Common myeloid progenitor, CD34-positive (primary cell): ENCODE data around the gene KCNA10.
A peak's percentile ranks its signal among the peaks of the same experiment; 100 is the strongest.

Experiments used
- CTCF ChIA-PET: fragments of 350-600 bp; sonication (Branson Sonifier 250); formaldehyde crosslinking; loops from one replicate; lab custom pipeline; 2021; ENCODE audit warnings: antibody characterized with exemption; lab: Charles Lee
- POLR2A ChIA-PET: fragments of 350-600 bp; sonication (Branson Sonifier 250); formaldehyde crosslinking; loops from one replicate; lab custom pipeline; 2021; ENCODE audit warnings: antibody characterized with exemption; lab: Charles Lee
- DNase-seq, 3 donors: peaks; one replicate each; pipeline versions ENCODE4 v3.0.0 to v3.0.0-alpha.2; 2013
- H3K27ac ChIP-seq, 2 experiments: 1 replicate in 1 of 2; 2 replicates in 1 of 2; pipeline ENCODE4 v1.7.0; 2013; ENCODE audit warnings: inconsistent platforms in 2 of 2, low read length in 2 of 2, mild to moderate bottlenecking in 2 of 2, low read depth in 1 of 2, moderate library complexity in 1 of 2; ENCODE audit not compliant: severe bottlenecking in 2 of 2, insufficient read depth in 1 of 2, poor library complexity in 1 of 2
- H3K27me3 ChIP-seq, 5 experiments: replicated peaks in 2 of 5; 1 replicate in 3 of 5; 2 replicates in 2 of 5; pipeline versions ENCODE4 v1.6.1 to v1.7.0; 2013; ENCODE audit warnings: low read length in 4 of 5, mild to moderate bottlenecking in 2 of 5, moderate library complexity in 2 of 5, inconsistent platforms in 1 of 5; ENCODE audit not compliant: insufficient read depth in 5 of 5, control insufficient read depth in 4 of 5
- H3K36me3 ChIP-seq, 4 experiments: 1 replicate in 2 of 4; 2 replicates in 2 of 4; pipeline versions ENCODE4 v1.6.1 to v1.7.0; 2013; ENCODE audit warnings: low read length in 3 of 4, control low read depth in 1 of 4, mild to moderate bottlenecking in 1 of 4; ENCODE audit not compliant: control insufficient read depth in 4 of 4, insufficient read depth in 4 of 4
- H3K4me1 ChIP-seq, 4 experiments: 1 replicate in 3 of 4; 2 replicates in 1 of 4; pipeline versions ENCODE4 v1.6.1 to v1.7.1; 2013; ENCODE audit warnings: low read length in 3 of 4, mild to moderate bottlenecking in 3 of 4, control low read depth in 1 of 4, inconsistent platforms in 1 of 4, moderate library complexity in 1 of 4; ENCODE audit not compliant: control insufficient read depth in 4 of 4, insufficient read depth in 4 of 4; ENCODE audit errors: control extremely low read depth in 1 of 4
- H3K4me3 ChIP-seq, 7 experiments: 1 replicate in 4 of 7; 2 replicates in 3 of 7; pipeline versions ENCODE4 v1.5.1 to v1.7.0; 2013; ENCODE audit warnings: mild to moderate bottlenecking in 7 of 7, low read length in 6 of 7, moderate library complexity in 6 of 7, inconsistent platforms in 2 of 7, low read depth in 2 of 7, control low read depth in 1 of 7; ENCODE audit not compliant: insufficient read depth in 4 of 7, control insufficient read depth in 1 of 7; ENCODE audit errors: extremely low read depth in 1 of 7
- H3K9me3 ChIP-seq, 5 experiments: 1 replicate in 4 of 5; 2 replicates in 1 of 5; pipeline versions ENCODE4 v1.6.1 to v1.7.1; 2013; ENCODE audit warnings: low read length in 4 of 5, mild to moderate bottlenecking in 2 of 5, inconsistent platforms in 1 of 5, low read depth in 1 of 5, moderate library complexity in 1 of 5; ENCODE audit not compliant: control insufficient read depth in 4 of 5, insufficient read depth in 2 of 5; ENCODE audit errors: control extremely low read depth in 1 of 5
- WGBS: methylation state at CpG from one replicate; pipeline ENCODE4 v1.1.5; 2013; ENCODE audit not compliant: insufficient coverage; 5-methylcytosine and 5-hydroxymethylcytosine counted together

Gene KCNA10

DNA sequence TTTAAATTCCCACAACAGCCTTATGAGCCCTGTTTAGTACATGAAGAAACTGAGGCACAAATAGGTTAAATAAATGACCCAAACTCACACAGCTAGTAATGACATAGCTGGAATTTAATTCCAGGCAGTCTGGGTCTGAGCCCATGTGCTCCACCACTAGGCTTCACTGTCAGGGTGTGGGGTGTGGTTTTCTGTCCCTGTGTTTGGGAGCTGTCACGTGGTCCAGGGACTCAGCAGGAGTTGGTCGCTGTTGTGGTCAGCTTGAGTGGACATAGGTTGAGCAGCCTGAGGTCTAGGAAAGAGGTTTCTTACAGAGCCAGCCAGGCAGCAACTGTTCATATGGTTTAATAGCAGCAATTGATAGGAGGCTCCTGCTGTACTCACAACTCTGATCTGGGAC lies 28.0 kb upstream of the KCNA10 start:
- ChIA-PET POLR2A (no interaction called here), CTCF (interaction anchor here (1.0 kb wide), 2 partner anchors 9 to 51 kb away, joined by 3 to 4 read pairs; no protein-coding TSS in a partner anchor)
- H3K36me3 ChIP-seq = no peaks in the 10 kb centered on the region
- H3K4me3 ChIP-seq = no peak overlapping the region
- no peak for DNase-seq
- peaks cover 0 to 13% (median 2%) of the 10 kb centered on the region in 5 experiments for H3K27me3 ChIP-seq
- 73% methylated on average over 2 of the region's 2 CpGs for WGBS
- no peak overlapping the region for H3K27ac ChIP-seq
- H3K4me1 ChIP-seq = no peaks in the 10 kb centered on the region
- H3K9me3 ChIP-seq = no peaks in the 10 kb centered on the region

DNA sequence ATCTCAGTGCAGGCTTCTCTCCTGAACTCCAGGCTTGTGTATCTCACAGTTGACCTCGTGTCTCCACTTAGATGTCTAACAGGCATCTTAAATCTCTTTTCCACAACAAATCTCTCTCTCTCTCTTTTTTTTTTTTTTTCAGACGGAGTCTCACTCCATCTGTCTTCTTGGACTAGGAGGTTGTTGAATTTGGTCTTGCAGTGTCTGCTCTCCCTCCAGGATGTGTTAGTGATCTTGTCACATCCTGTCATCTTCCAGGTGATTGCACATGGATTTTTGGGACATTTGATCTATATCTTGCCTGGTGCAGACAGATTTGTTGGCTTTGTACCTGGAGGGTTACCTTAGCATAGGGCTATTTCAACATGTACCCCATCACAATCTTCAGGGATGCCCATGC lies 26.5 kb upstream of the KCNA10 start:
- Histone ChIP-seq H3K27me3 (peaks cover 0 to 8% (median 0%) of the 10 kb centered on the region in 5 experiments), H3K9me3 (no peaks in the 10 kb centered on the region), H3K4me1 (no peaks in the 10 kb centered on the region), H3K27ac (no peak overlapping the region), H3K36me3 (no peaks in the 10 kb centered on the region), H3K4me3 (no peak overlapping the region)
- 88% methylated on average over 1 of the region's 2 CpGs for WGBS
- DNase-seq = no peak
- ChIA-PET CTCF (interaction anchor here (1.3 to 1.6 kb wide), 2 partner anchors 10 kb away, joined by 5 read pairs; no protein-coding TSS in a partner anchor), POLR2A (no interaction called here)

DNA sequence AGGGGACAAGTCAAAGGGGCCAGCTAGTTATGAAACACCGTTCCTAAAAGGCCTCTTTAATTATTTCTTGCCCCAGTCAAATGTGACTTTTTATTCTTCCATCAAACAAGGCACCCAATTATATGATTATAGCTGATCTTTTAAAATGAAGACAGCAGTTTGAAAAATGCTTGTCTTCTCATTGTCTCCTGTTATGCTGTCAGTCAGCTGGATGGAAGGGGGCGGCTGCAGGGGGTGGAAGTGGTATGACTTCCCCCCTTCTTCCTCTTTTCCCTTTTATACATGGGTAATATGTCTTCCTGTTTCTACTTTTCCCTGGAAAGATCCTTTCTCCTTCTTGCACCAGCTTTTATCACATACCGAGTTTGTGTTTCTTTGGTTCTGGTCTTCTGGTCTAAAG lies 25.8 kb upstream of the KCNA10 start:
- POLR2A ChIA-PET = no interaction called here

DNA sequence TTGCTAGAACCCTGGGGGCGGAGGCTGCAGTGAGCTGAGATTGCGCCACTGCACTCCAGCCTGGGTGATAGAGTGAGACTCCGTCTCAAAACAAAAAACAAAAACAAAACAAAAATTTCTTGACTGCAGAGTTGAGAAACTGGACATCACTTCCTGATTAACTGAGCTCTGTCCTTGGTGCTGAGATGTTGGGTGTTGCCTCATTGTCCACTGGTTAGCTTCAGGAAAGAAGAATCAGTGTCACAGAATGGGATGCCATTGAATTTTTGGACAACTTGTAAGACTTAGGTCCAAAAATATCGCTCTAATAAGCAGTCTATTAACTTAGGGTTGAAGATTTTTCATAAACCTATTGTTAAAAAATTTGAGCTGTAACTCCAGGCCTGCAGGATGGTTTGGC lies 23.8 kb upstream of the KCNA10 start:
- H3K36me3 ChIP-seq = no peaks in the 10 kb centered on the region
- WGBS = 60% methylated on average over 4 of the region's 4 CpGs
- no peaks in the 10 kb centered on the region for H3K9me3 ChIP-seq
- H3K4me1 ChIP-seq = no peaks in the 10 kb centered on the region
- POLR2A ChIA-PET = no interaction called here
- peaks cover 0 to 7% (median 0%) of the 10 kb centered on the region in 5 experiments for H3K27me3 ChIP-seq
- H3K27ac ChIP-seq = no peak overlapping the region
- CTCF ChIA-PET = interaction anchor here (0.7 to 3.6 kb wide), 2 partner anchors 9 to 17 kb away, joined by 3 to 21 read pairs; no protein-coding TSS in a partner anchor
- H3K4me3 ChIP-seq = no peak overlapping the region
- peak; percentile 36 to 72 (median 68) for DNase-seq

More for the DNA sequence above, 25.8 kb upstream of the KCNA10 start:
- H3K9me3 ChIP-seq = no peaks in the 10 kb centered on the region
- WGBS = no CpG with 5 or more reads among the region's 3 CpGs
- H3K4me3 ChIP-seq = no peak overlapping the region
- no peaks in the 10 kb centered on the region for H3K4me1 ChIP-seq
- no peaks in the 10 kb centered on the region for H3K36me3 ChIP-seq
- no peak overlapping the region for H3K27ac ChIP-seq
- no peak for DNase-seq
- peaks cover 0 to 7% (median 0%) of the 10 kb centered on the region in 5 experiments for H3K27me3 ChIP-seq
- CTCF ChIA-PET = interaction anchor here (0.9 to 3.6 kb wide), 4 partner anchors 9 to 236 kb away, joined by 3 to 21 read pairs (median 5); no protein-coding TSS in a partner anchor

DNA sequence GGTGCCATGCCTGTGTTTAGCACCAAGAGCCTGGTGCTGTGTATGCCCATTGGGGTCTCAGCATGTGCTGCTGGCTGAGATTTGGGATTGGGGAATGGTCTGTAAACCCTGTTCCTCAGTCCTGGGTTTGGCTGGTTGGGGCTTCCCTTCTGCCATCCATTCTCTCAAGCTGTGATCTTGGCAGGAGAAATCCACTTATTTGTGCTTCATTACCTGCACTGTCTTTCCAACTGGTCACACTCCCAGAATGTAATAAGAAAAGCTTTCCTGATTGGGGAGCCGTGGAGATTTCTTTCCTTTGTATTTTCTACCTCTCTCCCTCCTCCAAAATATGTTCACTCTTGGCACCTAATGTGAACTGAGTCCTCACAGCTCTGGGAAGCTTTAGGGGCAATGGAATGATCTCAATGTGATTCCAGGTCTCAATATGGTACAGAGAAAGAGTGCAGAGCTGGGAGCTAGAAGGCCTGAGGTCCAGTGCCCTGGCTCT lies 23.0 kb upstream of the KCNA10 start:
- no peak for DNase-seq
- POLR2A ChIA-PET = no interaction called here
- Histone ChIP-seq H3K4me3 (no peak overlapping the region), H3K27me3 (peaks cover 0 to 7% (median 0%) of the 10 kb centered on the region in 5 experiments), H3K4me1 (no peaks in the 10 kb centered on the region), H3K36me3 (no peaks in the 10 kb centered on the region), H3K27ac (no peak overlapping the region), H3K9me3 (no peaks in the 10 kb centered on the region)
- WGBS = no CpG with 5 or more reads among the region's 1 CpG
- CTCF ChIA-PET = interaction anchor here (0.7 to 3.6 kb wide), 3 partner anchors 9 to 241 kb away, joined by 3 to 21 read pairs (median 4); no protein-coding TSS in a partner anchor

DNA sequence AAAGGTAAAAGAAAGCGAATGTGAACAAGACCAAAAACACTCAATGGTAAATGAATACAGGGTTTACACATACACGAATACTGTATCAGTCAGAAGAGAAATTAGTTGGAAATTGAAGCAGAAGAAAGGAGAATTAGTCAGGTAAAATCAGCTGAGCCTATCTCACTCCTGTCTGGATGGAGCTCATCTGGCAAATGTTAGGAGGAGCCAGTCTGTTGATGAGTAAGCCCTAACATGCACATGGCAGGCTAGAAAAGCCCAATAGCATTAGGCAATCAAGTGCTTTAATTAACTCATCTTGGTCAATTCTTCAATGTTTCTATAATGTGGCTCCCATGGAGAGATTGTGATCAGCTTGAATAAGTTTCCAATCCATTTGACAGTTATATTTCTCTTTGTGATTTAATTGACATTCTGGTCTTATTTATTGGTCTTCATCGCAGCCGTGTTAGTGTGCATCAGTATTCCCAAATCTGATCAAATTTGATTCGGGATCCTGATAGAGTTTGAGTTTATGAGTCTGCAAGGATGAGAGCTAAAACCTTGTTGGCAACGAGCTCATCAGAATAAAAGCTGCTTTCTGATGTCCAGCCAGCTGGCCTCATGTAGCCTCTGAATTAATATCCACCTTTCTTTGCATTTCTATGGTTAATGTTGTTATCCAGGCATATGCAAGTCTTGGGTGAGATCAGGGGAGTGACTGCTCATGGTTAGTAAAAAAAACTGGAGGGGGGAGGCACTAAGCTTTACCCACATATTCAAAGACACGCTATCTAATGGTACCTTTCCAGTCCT lies 22.1 kb upstream of the KCNA10 start:
- Histone ChIP-seq H3K27me3 (peaks cover 0 to 7% (median 0%) of the 10 kb centered on the region in 5 experiments), H3K9me3 (no peaks in the 10 kb centered on the region), H3K4me3 (no peak overlapping the region), H3K4me1 (no peaks in the 10 kb centered on the region), H3K27ac (no peak overlapping the region), H3K36me3 (no peaks in the 10 kb centered on the region)
- ChIA-PET POLR2A (no interaction called here), CTCF (interaction anchor here (0.9 to 1.2 kb wide), 3 partner anchors 8 to 241 kb away, joined by 3 to 4 read pairs (median 4); no protein-coding TSS in a partner anchor)
- no peak for DNase-seq
- 95% methylated on average over 6 of the region's 7 CpGs for WGBS

DNA sequence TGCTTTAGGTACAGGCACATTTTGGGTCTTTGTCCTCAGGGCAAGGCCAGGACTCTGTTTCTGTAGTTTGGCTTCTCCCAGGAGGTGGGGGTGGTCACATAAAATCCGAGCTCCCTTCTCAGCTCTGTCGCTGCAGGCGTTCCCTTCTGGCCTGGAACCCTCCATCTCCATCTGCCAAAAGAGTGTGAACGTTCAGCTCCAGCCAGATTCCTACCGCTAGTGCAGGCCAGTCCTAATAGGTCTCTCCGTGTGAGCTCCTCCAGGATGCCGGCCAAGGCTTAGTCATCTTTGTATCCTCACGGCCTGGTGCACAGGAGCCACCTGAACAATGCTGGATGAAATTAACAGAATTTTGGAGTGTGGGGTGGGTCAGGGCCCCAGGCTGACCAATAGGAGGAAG lies 19.9 kb upstream of the KCNA10 start:
- 93% methylated on average over 8 of the region's 8 CpGs for WGBS
- Histone ChIP-seq H3K4me3 (no peak overlapping the region), H3K9me3 (no peaks in the 10 kb centered on the region), H3K4me1 (no peaks in the 10 kb centered on the region), H3K36me3 (no peaks in the 10 kb centered on the region), H3K27me3 (peaks cover 0 to 11% (median 0%) of the 10 kb centered on the region in 5 experiments), H3K27ac (no peak overlapping the region)
- POLR2A ChIA-PET = no interaction called here
- CTCF ChIA-PET = interaction anchor here (0.9 to 1.2 kb wide), 2 partner anchors 12 to 21 kb away, joined by 3 to 4 read pairs; no protein-coding TSS in a partner anchor
- DNase-seq = no peak
